Measurements from ENCODE around the gene ADAT3.

ADAT3 gene

GRCh38 chr19:1857648-1858326, 47.4 kb upstream of the ADAT3 start (continued):
- TF ChIP-seq ZNF398 (tag by site-specific recombination; IDR thresholded peaks at IDR 0.05) (peak; percentile 41; the same call in 1 of the 2 replicates), PRDM10 (tag by site-specific recombination; IDR thresholded peaks at IDR 0.05) (peak; percentile 49; the same call in 1 of the 2 replicates), PATZ1 (tag by site-specific recombination; IDR thresholded peaks at IDR 0.05) (peak; percentile 38; the same call in 1 of the 2 replicates), ZNF112 (tag by site-specific recombination; IDR thresholded peaks at IDR 0.05) (no peak)

GRCh38 chr19:1858412-1859081, 46.7 kb upstream of the ADAT3 start:
- Histone ChIP-seq H3K4me1 (ENCODE audit: control insufficient read depth, insufficient read depth, low read length) (peaks cover 24% of the 10 kb centered on the region), H3K36me3 (ENCODE audit: control insufficient read depth in 2 of 2, insufficient read depth in 1 of 2, low read length in 2 of 2) (no peaks in the 10 kb centered on the region), H3K4me3 (ENCODE audit: low read depth, low read length) (no peak overlapping the region), H3K27ac (ENCODE audit: extremely low read depth, low read depth, low read length) (no peak overlapping the region), H3K9me3 (ENCODE audit: control insufficient read depth, insufficient read depth, low read depth, low read length) (no peaks in the 10 kb centered on the region)
- CTCF ChIA-PET = interaction anchor here (0.6 to 1.9 kb wide), 4 partner anchors 10 to 50 kb away, joined by 3 to 15 read pairs (median 4); partner anchors contain the start of gene REXO1
- POLR2A ChIA-PET = interaction anchor here (1.7 kb wide), 1 partner anchor 10 kb away, joined by 4 read pairs; no protein-coding TSS in a partner anchor
- TF ChIP-seq ZIC2 (tag by site-specific recombination; IDR thresholded peaks at IDR 0.05) = 0 out of 2 replicates have a peak, but pooled peaks have one; percentile 18
- 0 out of 2 replicates have a peak, but pooled peaks have one; percentile 16 for TF ChIP-seq ZBTB10 (tag by site-specific recombination; IDR thresholded peaks at IDR 0.05)
- no peak for TF ChIP-seq ZNF629 (tag by site-specific recombination; IDR thresholded peaks at IDR 0.05)
- TF ChIP-seq PRDM6 (tag by site-specific recombination; IDR thresholded peaks at IDR 0.05) = no peak
- TF ChIP-seq ZNF398 (tag by site-specific recombination; IDR thresholded peaks at IDR 0.05) = peak; percentile 68
- no peak for TF ChIP-seq ZSCAN18 (tag by site-specific recombination; IDR thresholded peaks at IDR 0.05)
- peak; percentile 26; the same call in 1 of the 2 replicates for TF ChIP-seq WT1 (tag by site-specific recombination; IDR thresholded peaks at IDR 0.05)
- TF ChIP-seq PRDM10 (tag by site-specific recombination; IDR thresholded peaks at IDR 0.05) = peak; percentile 36; the same call in 1 of the 2 replicates
